ENCODE data around the gene TRIM38.

DNA sequence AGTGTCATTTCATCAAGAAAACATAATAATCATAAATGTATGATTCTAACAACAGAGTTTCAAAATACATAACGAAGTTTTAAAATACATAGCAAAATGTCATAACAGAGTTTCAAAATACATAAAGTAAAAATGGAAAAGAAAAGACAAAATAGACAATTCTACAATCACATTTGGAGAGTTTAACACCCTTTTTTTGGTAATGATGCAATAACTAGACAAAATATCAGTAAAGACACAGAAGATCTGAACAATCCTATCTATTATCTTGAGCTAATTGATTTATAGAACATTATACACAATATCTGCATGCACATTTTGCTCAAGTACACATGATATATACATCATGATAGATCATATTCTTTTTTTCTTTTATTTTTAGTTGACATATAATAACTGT lies 18.7 kb upstream of the TRIM38 start:
- TF ChIP-seq, protein P1, sequence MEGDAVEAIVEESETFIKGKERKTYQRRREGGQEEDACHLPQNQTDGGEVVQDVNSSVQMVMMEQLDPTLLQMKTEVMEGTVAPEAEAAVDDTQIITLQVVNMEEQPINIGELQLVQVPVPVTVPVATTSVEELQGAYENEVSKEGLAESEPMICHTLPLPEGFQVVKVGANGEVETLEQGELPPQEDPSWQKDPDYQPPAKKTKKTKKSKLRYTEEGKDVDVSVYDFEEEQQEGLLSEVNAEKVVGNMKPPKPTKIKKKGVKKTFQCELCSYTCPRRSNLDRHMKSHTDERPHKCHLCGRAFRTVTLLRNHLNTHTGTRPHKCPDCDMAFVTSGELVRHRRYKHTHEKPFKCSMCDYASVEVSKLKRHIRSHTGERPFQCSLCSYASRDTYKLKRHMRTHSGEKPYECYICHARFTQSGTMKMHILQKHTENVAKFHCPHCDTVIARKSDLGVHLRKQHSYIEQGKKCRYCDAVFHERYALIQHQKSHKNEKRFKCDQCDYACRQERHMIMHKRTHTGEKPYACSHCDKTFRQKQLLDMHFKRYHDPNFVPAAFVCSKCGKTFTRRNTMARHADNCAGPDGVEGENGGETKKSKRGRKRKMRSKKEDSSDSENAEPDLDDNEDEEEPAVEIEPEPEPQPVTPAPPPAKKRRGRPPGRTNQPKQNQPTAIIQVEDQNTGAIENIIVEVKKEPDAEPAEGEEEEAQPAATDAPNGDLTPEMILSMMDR (IDR thresholded peaks at IDR 0.05): no peak
- TF ChIP-seq POLR2A (IDR thresholded peaks at IDR 0.05): no peak

All from lower leg skin (tissue), 3 donors.